Stimulated activated CD8-positive, alpha-beta memory T cell treated with anti-CD3 and anti-CD28 coated beads, Interleukin-12 subunit alpha, Interleukin-12 subunit beta, amount 100 ng/mL, for 1 hour (primary cell): ENCODE measurements around the gene ZNF451.

Experiments used
- DNase-seq: peaks from one replicate; pipeline ENCODE4 v3.0.0-alpha.2; 2020; ENCODE audit warnings: low read depth

The ZNF451 gene

DNA sequence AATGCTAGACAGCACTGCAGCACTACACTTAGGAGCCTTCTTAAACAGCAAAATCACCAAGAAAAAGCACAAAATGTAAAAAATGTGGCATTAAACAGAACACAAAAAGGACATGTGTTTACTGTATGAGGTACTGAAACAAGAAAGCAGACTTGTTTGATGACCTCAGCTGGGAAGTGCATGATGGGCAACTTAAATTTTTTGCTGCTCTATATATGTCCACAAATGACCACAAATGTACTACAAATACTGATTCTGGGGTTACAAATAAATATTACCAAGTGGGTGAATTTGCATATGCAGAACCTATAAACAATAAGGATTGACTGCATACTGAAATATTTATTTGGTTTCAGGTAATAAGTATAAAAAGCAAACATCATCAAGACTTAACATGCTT, 119.0 kb downstream of the ZNF451 start:
- no peak for DNase-seq

- no peak for DNase-seq
These were observed 120.1 kb downstream of the ZNF451 start for GRCh38 chr6:57210060-57210459.

GRCh38 chr6:57215260-57215659, 125.3 kb downstream of the ZNF451 start:
- DNase-seq = no peak

DNA sequence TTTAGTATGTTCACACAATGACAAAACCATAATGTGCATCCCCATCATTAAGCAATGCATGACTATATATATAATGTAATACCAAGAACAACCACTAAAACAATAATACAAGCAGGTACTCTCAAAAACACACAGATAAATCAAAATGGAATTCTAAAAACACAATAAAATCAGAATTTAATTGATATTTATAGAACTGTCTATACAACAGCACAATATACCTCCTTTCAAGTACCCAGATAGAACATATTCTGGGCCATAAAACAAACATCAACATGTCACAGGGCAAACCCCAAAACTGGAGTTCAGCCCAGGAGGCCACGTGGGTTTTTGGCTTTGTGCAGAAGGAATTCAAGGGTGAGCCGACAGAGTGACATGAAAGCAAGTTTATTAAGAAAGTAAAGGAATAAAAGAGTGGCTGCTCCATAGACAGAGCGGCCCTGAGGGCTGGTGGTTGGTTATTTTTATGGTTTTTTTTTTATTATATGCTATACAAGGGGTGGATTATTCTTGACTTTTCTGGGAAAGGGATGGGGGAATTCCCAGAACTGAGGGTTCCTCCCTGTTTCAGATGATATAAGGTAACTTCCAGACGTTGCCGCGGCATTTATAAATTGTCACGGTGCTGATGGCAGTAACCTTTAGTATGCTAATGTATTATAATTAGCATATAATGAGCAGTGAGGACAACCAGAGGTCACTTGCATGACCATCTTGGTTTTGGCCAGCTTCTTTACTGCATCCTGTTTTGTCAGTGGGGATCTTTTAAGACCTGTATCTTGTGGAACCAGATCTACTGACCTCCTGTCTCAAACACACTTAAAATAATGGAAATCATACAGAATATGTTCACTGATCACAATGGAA, 126.5 kb downstream of the ZNF451 start:
- no peak for DNase-seq

DNA sequence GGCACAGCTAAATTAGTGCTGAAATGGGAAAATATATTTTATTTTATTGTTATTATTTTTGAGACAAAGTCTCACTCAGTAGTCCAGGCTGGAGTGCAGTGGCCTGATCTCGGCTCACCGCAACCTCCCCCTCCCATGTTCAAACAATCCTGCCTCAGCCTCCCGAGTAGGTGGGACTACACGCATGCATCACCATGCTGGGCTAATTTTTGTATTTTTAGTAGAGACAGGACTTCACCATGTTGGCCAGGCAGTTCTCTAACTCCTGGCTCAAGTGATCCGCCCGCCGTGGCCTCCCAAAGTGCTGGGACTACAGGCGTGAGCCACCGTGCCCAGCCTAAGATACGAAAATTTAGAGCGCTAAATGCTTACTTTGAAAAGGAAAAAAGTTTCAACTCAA, 127.3 kb downstream of the ZNF451 start:
- no peak for DNase-seq
